T-helper 1 cell treated with Interleukin-12 subunit alpha and Interleukin-12 subunit beta and Interleukin-4 antibody, amounts not matched to agents 30 μg/mL and 1 μg/mL, for 36 hours (primary cell): Measurements from ENCODE around the gene RHO.

Source experiments
- H3K27ac Mint-ChIP-seq: one replicate; pipeline ENCODE4 v1.8.0; 2021; ENCODE audit warnings: mild to moderate bottlenecking, mixed read lengths
- H3K27me3 Mint-ChIP-seq: one replicate; pipeline ENCODE4 v1.8.0; 2021; ENCODE audit warnings: low read depth, mixed read lengths
- H3K36me3 Mint-ChIP-seq: one replicate; pipeline ENCODE4 v1.8.0; 2021; ENCODE audit warnings: low read depth, mixed read lengths
- H3K4me1 Mint-ChIP-seq: one replicate; pipeline ENCODE4 v1.8.0; 2021; ENCODE audit warnings: low read depth, mixed read lengths
- H3K4me3 Mint-ChIP-seq: one replicate; pipeline ENCODE4 v1.8.0; 2021; ENCODE audit warnings: mild to moderate bottlenecking, moderate library complexity, mixed read lengths
- H3K9me3 Mint-ChIP-seq: one replicate; pipeline ENCODE4 v1.8.0; 2021; ENCODE audit warnings: mixed read lengths

Gene RHO

DNA sequence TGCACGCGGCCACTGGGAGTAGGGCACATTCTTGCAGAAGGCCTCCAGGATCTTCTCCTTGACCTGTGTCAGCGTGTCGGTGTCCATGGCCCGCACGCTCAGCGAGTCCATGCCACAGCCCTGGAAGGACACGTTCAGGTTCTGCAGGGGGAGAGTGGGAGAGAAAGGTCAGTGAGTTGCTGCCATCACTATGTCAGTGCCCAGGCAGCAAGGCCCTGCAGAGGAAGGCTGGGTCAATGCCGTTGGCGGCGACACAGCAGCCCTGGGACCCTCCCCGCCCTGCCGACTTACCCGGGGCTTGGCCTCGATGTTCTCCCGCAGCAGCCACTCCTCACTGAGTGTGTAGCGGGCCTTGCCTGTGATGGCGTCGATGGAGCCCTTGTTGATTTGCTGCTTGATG is 34.4 kb downstream of the RHO start:
- Mint-ChIP-seq H3K9me3 (no peaks in the 10 kb centered on the region), H3K27me3 (no peaks in the 10 kb centered on the region), H3K4me1 (no peaks in the 10 kb centered on the region), H3K36me3 (no peaks in the 10 kb centered on the region), H3K27ac (no peak overlapping the region), H3K4me3 (no peak overlapping the region)

DNA sequence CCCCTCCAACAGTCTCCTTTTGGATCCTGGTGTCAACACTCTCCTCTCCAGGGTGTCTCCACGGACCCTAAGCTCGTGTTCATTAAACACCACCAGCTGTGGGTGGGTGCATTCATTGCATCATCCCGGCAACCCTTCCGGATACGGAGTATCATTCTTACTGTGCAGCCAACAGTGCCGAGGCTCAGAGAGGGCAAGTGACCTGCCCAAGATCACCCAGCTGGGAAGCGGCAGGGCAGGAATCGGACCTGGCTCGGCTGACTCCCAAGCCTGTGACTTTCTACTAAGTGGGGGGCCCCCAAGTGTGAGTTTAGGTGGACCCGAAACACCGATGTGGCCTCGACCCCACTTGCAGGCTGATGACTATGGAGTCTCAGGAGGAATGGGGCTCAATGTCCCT is 34.9 kb downstream of the RHO start:
- Mint-ChIP-seq H3K4me1 (no peaks in the 10 kb centered on the region), H3K27ac (no peak overlapping the region), H3K9me3 (no peaks in the 10 kb centered on the region), H3K4me3 (no peak overlapping the region), H3K27me3 (no peaks in the 10 kb centered on the region), H3K36me3 (no peaks in the 10 kb centered on the region)

DNA sequence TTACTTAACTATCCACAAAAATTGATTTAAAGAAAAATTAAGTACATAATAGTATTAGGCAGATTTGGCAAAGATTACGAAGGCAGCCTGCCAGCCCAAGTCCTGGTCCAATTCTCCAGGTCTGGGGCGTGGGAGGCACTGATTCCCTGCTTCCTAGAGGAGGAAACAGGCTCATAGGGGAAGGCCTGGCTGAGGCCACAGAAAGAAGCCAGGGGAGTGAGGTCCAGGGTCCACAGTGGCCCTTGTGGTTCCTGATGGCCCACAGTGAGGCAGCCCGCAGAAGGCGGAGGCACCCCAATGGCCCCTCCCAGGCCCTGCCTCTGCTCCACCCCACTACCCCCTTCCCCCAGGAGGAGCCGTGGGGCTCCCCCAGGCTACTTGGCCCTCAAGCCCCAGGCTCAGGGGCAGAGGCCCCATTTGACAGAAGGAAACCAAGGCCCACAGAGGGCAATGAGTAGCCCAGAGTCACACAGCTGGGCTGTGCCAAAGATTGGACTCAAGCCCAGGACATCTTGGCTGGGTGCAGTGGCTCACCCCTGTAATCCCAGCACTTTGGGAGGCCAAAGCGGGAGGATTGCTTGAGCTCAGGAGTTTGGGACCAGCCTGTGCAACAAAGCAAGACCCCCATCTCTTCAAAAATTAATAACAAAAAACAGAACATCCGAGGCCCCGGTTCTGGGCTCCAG is 35.6 kb downstream of the RHO start:
- Mint-ChIP-seq H3K4me3 (no peak overlapping the region), H3K4me1 (no peaks in the 10 kb centered on the region), H3K27me3 (no peaks in the 10 kb centered on the region), H3K27ac (no peak overlapping the region), H3K9me3 (no peaks in the 10 kb centered on the region), H3K36me3 (no peaks in the 10 kb centered on the region)

DNA sequence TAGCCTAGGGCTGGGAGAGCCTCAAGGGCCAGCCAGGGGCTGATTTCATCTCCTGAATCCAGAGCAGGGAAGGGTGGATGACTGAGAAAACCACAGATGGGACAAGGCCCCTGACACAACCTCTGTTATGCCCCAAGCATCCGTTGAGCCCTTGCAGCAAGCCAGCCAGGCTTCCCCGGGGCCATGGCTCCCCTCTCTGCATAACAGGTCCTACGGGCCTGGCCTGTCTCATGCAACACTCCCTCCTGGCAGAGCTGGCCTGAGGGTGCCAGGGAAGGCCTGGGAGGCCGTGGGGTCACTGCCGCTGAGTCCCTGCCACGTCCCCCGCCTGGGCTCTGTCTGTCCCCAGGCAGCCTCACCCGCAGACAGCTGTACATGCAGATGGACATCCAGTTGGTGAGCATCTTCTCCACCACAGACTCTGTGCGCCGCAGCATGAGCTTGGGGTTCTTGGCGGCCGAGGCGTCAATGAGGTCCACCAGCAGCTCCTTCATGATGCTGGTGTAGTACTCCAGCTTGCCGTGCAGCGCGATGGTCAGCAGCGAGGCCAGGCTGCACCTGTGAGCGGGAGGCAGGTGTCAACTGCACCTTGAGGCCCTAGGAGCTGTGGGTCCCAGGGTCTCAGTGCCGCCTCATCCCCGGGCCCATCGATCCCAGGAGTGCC is 36.7 kb downstream of the RHO start:
- H3K27ac Mint-ChIP-seq: no peak overlapping the region
- no peaks in the 10 kb centered on the region for H3K36me3 Mint-ChIP-seq
- no peak overlapping the region for H3K4me3 Mint-ChIP-seq
- no peaks in the 10 kb centered on the region for H3K9me3 Mint-ChIP-seq
- no peaks in the 10 kb centered on the region for H3K4me1 Mint-ChIP-seq
- H3K27me3 Mint-ChIP-seq: no peaks in the 10 kb centered on the region

DNA sequence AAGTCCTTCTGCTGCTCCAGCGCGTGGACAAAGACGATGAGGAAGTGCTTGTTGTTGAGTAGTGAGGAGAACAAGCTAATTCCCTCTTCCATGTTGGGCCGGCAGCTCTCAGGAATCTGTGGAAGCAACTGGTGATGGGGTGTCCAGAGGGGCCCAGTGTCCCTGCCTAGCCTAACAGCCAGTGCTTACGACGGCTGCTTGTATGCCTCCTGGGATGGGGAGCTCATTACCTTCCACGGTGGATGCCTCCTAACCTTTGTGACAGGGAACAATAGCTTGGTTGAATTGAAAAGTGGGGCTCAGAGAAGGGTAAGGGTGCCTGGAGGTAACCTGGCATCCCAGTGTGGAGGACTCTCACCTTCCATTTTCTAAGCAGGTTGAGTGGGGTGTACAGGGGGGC is 37.5 kb downstream of the RHO start:
- no peaks in the 10 kb centered on the region for H3K9me3 Mint-ChIP-seq
- no peak overlapping the region for H3K27ac Mint-ChIP-seq
- no peak overlapping the region for H3K4me3 Mint-ChIP-seq
- H3K27me3 Mint-ChIP-seq: no peaks in the 10 kb centered on the region
- no peaks in the 10 kb centered on the region for H3K4me1 Mint-ChIP-seq
- no peaks in the 10 kb centered on the region for H3K36me3 Mint-ChIP-seq

DNA sequence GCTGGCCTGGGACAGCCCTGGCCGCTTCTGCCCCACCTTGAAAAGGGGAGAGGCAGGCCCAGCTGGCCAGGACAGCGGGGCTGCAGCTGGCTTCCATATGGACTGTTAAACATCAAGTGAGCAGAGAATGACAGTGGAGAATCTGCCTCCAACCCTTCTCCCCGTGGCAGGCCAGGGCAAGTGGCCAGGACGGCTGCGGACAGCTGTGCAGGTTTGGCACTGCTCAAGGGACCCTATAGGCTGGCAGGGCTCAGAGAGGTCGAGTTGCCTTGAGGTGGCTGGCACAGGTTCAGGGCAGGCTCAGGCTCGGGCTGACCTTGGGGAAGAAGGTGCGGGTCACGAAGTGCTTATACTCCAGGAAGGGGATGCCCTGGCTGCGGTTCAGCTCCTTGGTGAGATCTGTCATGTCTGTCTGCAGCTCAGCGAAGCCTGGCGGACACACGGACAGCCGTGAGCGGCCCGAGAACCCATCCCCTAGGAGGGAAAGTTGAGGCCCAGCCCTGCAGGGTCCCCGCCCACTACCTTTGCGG is 38.8 kb downstream of the RHO start:
- Mint-ChIP-seq H3K36me3 (no peaks in the 10 kb centered on the region), H3K4me3 (no peak overlapping the region), H3K9me3 (no peaks in the 10 kb centered on the region), H3K4me1 (no peaks in the 10 kb centered on the region), H3K27me3 (no peaks in the 10 kb centered on the region), H3K27ac (no peak overlapping the region)

DNA sequence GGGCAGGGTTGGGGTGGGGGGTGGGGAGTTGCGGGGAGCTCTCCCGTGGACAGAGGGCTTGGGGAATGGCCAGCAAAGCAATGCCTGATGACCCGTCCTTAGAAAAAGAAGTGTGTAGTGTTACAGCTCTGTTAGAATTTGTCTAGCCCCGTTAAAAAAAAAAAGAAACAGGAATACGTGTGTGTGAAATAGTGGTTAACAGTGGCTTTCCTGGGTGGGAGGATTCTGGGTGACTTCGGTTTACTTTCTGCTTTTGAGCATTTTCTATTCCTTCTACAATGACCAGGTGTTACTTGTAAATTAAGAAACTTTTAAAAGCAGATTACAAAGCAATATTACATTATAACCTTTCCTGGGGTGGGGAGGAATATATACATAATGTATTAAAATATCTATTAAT is 39.5 kb downstream of the RHO start:
- Mint-ChIP-seq H3K4me3 (no peak overlapping the region), H3K36me3 (no peaks in the 10 kb centered on the region)

DNA sequence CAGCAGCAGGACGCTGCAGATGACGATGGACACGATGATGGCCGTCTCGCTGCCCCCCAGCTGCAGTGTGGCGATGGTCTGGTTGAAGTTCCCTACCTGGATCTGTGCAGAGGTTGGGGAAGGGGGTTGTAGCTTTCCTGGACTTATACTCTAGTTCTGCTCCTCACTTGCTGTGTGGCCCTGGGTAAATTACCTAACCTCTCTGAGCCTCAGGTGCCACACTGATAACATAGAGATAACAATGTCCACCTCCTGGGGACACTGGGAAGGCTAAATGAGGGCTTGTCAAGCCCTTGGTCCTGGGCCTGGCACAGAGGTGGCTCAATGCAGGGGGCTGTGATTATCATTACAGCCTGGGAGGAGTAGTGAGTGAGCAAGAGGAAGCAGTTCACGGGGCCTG is 41.4 kb downstream of the RHO start:
- Mint-ChIP-seq H3K4me1 (no peaks in the 10 kb centered on the region), H3K4me3 (no peak overlapping the region), H3K9me3 (no peaks in the 10 kb centered on the region)

More for the DNA sequence above, 39.5 kb downstream of the RHO start:
- Mint-ChIP-seq H3K4me1 (no peaks in the 10 kb centered on the region), H3K9me3 (no peaks in the 10 kb centered on the region), H3K27me3 (no peaks in the 10 kb centered on the region), H3K27ac (no peak overlapping the region)

DNA sequence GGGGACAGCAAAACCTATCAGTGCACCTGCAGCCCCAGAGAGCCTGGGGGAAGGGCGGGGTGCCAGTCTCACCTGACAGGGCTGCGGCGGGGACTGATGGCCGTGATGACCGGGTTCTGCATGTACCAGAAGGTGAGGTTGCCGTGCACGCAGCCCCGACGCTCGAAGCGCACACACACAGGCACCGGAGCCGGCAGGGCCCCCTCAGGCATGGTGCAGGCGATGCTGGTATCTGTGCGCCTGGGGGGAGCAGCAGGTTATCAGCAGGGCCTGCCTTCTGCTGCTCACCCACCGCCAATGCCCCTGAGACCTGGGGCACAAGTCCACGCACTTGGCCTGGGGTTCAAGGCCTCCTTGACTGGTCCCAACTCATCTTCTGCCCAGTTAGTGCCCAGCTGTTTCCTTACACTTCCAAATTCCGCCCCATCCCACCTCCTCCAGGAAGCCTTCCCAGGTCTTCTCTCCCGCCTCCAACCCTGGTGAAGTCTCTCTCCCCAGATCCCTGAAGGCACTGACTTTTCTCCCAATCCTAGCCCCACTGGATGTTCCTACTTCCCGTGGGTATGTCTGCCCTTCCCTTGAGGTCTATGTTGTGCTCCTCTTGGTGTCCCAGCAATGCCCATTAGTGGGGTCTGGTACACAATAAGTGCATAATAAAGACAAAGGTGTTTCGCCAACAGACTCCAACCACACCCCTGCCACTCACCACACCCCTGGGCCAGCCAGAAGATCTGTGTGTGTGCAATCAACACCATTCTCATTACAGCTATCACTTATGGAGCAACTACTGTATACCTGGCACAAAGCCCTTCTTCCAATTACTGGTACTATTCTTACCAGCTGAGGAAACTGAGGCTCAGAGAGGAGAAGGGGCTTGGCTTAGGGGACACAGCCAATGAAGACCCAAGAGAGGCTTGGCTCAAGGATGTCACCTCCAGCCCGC is 43.4 kb downstream of the RHO start:
- Mint-ChIP-seq H3K4me1 (peaks cover 8% of the 10 kb centered on the region), H3K36me3 (no peaks in the 10 kb centered on the region), H3K27ac (no peak overlapping the region), H3K27me3 (no peaks in the 10 kb centered on the region), H3K4me3 (no peak overlapping the region), H3K9me3 (no peaks in the 10 kb centered on the region)

More for the DNA sequence above, 41.4 kb downstream of the RHO start:
- H3K36me3 Mint-ChIP-seq: no peaks in the 10 kb centered on the region
- no peaks in the 10 kb centered on the region for H3K27me3 Mint-ChIP-seq
- H3K27ac Mint-ChIP-seq: no peak overlapping the region

DNA sequence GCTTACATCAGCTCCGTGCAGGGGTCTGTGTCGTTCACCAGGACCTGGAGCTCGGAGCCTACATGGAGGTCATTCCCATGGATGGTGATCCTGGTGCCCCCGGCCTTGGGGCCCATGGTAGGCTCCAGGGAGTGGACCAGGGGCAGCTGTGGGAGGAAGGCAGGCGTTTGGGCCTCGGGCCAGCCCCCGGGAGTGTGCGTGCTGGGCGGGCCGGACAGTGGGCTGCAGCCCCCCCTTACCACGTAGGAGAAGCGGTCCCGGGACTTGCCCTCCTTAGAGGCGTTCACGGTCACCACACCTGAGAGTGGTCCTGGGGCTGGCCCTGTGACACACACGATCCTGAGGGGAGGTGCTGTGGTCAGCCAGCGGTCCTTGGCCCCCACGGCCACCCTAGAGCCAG is 44.2 kb downstream of the RHO start:
- Mint-ChIP-seq H3K4me3 (no peak overlapping the region), H3K4me1 (peaks cover 9% of the 10 kb centered on the region), H3K9me3 (no peaks in the 10 kb centered on the region), H3K36me3 (no peaks in the 10 kb centered on the region), H3K27me3 (no peaks in the 10 kb centered on the region), H3K27ac (no peak overlapping the region)

DNA sequence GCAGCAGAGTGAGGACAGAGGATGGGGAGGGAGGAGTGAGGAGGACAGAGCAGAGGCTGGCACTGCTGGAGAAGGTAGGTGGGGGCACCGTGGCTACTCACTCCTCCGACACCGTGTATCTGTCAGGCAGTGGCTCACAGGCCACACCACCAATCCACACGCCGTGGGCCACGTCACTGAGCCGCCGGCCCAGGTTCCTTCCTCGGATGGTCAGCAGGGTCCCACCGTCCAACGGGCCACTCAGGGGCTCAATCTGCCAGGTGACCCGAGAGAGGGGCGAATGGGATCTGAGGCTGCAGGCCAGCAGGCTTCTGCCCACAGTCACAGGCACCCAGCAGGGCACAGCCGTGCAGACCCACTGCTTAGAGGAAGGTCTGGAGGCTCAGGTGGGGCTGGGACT is 45.1 kb downstream of the RHO start:
- Mint-ChIP-seq H3K36me3 (no peaks in the 10 kb centered on the region), H3K27me3 (no peaks in the 10 kb centered on the region), H3K9me3 (no peaks in the 10 kb centered on the region), H3K4me1 (peaks cover 9% of the 10 kb centered on the region), H3K4me3 (no peak overlapping the region), H3K27ac (no peak overlapping the region)

DNA sequence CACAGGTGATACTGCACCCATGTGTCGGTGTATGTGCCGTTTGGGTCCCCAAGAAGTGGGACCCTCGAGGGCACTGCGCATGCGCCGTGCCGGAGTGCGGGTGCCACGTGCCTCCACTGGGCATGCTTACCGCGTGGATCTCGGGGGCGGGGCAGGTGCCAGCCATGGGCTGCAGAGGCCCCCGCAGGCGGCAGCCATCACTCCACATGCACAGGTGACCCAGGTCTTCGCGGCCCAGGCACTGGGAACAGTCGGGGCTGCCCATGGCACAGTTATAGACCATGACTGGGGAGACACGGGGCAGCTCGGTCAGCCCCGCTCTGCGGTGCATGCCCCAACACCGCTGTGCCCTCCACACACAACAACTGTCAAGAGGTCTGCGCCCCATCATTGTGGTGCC is 45.8 kb downstream of the RHO start:
- Mint-ChIP-seq H3K36me3 (no peaks in the 10 kb centered on the region), H3K4me3 (no peak overlapping the region), H3K4me1 (peaks cover 9% of the 10 kb centered on the region), H3K9me3 (no peaks in the 10 kb centered on the region), H3K27ac (no peak overlapping the region), H3K27me3 (no peaks in the 10 kb centered on the region)

DNA sequence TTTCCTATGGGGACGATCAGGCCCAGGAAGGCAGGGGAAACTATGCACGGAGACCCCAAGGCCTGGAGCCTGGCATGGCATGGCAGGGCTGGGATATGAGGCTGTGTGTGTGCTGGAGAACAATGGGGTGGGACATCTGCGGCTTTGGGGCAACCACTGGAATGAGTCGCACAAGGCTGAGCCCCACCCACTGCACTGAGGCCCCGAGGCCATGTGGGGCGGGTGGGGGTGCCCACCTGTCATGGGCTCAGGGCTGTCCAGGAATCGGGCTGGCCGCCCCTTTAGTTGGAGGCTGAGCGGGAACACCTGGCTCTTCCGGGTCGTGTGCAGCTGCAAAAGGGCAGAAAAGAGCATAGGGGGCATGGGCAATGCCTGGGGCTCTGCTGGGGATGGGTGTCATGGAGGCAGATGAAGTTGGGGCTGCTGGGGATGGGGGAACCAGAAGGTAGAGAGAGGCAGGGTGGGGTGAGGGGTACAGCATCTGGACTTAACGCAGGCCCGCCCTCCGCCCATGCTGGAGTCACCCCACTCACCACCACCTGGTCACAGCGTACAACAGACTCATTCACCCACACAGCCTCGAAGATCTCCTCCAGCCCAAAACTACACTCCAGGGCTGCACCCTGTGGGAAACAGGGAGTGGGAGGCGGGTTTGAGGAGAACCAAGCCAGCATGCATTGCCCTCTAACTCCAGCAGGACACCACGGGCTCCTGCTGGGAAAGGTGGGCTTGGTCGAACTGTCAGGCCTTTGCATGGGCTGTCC is 47.0 kb downstream of the RHO start:
- H3K4me3 Mint-ChIP-seq: no peak overlapping the region
- no peaks in the 10 kb centered on the region for H3K9me3 Mint-ChIP-seq
- H3K27ac Mint-ChIP-seq: no peak overlapping the region
- H3K27me3 Mint-ChIP-seq: no peaks in the 10 kb centered on the region
- H3K4me1 Mint-ChIP-seq: peaks cover 9% of the 10 kb centered on the region
- H3K36me3 Mint-ChIP-seq: no peaks in the 10 kb centered on the region

DNA sequence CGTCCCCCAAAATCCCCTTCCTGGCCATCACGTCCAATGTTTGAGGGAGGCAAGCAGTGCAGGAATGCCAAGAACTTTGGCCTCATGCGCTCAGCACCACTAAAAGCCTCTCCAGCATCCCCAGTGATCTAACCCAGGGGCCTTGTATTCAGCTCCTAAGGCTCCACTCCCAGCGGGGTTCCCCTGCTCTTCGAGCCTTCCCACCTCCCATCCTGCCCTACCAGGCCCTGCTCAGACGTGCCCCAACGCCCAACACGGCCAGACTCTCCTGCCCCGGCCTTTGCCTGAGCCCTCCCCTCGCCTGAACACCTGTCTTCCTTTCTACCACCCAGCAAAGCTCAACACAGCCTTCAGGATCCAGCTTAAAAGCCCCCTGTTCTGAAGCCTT is 47.6 kb downstream of the RHO start:
- no peak overlapping the region for H3K27ac Mint-ChIP-seq
- H3K36me3 Mint-ChIP-seq: no peaks in the 10 kb centered on the region
- no peaks in the 10 kb centered on the region for H3K9me3 Mint-ChIP-seq
- H3K4me1 Mint-ChIP-seq: peaks cover 9% of the 10 kb centered on the region
- H3K27me3 Mint-ChIP-seq: no peaks in the 10 kb centered on the region
- no peak overlapping the region for H3K4me3 Mint-ChIP-seq
